BE2C (cell line): ENCODE data around the gene ERH.

ENCODE experiments used
- DNase-seq: peaks from one replicate; pipeline ENCODE4 v3.0.0-alpha.2; 2020
- H3K27me3 ChIP-seq: fragments of 250-450 bp; sonication (Bioruptor Pico); 2 replicates; pipeline ENCODE4 v1.5.1; 2020; ENCODE audit warnings: mild to moderate bottlenecking
- H3K36me3 ChIP-seq: fragments of 250-450 bp; sonication (Bioruptor Pico); 2 replicates; pipeline ENCODE4 v1.5.1; 2020; ENCODE audit warnings: mild to moderate bottlenecking
- H3K4me1 ChIP-seq: fragments of 250-450 bp; sonication (Bioruptor Pico); 2 replicates; pipeline ENCODE4 v1.5.1; 2020
- H3K4me3 ChIP-seq: 2 replicates; pipeline ENCODE4 v1.5.1; 2011; ENCODE audit warnings: low read depth, low read length
- H3K9me3 ChIP-seq: fragments of 250-450 bp; sonication (Bioruptor Pico); 2 replicates; pipeline ENCODE4 v1.5.1; 2020
- TF ChIP-seq, protein P1 (sequence below): IDR thresholded peaks from 2 replicates; pipeline ENCODE4 v1.5.1; 2012; ENCODE audit warnings: mild to moderate bottlenecking, low read depth, low read length

The ERH gene

DNA sequence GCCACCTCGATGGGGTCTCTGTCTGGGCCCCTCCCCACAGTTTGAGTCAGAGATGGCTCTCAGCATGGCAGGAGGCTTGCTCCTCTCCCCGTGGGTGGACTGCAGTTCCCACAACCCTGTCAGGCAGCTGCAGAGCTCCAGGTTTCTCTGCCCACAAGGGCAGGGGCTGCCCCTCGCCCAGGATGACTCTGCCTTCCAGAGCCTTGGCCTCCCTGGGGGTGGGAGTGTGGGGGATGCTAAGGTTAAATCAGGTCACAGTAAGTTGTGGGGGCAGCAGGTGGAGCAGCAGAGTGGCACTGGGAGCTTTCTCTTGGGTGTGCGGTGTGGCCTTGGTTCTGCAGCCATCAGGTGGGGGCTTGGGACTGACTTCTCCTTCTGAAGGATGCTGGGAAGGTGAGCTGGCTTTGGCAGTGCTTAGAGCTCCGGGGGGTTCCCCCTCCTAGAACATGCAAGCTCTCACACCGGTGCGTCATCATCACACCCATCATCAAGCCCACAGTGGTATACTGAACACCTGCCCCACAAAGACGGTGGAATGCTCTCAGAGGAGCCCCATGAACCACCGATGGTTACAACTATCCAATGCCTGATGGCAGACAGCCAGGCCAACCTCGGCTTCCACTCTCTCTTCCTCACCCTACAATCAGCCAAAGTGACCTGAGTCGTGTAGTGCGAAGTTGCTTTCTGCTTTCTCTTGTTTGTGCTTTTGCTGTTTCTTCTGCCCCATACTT lies 39.7 kb downstream of the ERH start:
- Histone ChIP-seq H3K27me3 (no peaks in the 10 kb centered on the region), H3K4me3 (no peak overlapping the region), H3K4me1 (peaks cover 5% of the 10 kb centered on the region; the same call in 1 of the 2 replicates), H3K36me3 (no peaks in the 10 kb centered on the region; the same call in 1 of the 2 replicates), H3K9me3 (no peaks in the 10 kb centered on the region)
- DNase-seq = no peak
- TF ChIP-seq, protein P1, sequence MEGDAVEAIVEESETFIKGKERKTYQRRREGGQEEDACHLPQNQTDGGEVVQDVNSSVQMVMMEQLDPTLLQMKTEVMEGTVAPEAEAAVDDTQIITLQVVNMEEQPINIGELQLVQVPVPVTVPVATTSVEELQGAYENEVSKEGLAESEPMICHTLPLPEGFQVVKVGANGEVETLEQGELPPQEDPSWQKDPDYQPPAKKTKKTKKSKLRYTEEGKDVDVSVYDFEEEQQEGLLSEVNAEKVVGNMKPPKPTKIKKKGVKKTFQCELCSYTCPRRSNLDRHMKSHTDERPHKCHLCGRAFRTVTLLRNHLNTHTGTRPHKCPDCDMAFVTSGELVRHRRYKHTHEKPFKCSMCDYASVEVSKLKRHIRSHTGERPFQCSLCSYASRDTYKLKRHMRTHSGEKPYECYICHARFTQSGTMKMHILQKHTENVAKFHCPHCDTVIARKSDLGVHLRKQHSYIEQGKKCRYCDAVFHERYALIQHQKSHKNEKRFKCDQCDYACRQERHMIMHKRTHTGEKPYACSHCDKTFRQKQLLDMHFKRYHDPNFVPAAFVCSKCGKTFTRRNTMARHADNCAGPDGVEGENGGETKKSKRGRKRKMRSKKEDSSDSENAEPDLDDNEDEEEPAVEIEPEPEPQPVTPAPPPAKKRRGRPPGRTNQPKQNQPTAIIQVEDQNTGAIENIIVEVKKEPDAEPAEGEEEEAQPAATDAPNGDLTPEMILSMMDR = no peak

DNA sequence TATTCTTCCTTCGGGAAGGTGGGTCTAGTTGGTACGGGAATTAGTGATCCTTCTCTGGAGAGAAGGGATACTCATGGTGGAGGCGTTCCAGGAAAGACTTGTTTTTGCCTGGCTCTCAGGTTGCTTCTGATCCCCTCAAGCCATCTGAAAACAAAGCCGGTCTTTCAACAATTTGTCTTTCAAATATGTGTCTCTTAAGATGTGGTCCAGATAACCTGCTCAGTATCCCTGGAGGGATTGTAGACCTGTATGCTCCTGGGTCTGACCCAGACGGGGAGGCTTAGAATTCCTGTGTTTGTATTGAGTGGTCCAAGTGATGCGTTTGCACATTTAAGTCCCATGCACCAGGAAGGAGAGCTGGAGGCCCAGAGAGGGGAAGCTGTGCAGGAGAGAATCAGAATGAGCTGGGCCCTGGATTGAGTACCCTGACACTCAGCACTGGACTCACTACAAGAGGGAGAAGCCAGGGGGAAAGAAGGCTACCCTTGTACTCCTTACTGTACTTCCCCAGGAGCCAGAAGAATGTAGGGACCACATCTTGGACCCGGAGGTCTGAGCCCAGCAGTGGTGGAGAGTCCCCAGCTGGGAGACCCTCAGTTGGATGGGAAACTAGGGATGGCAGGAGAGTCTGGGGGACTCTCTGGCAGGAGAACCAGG lies 40.4 kb downstream of the ERH start:
- Histone ChIP-seq H3K27me3 (no peaks in the 10 kb centered on the region), H3K4me3 (no peak overlapping the region), H3K9me3 (no peaks in the 10 kb centered on the region), H3K36me3 (no peaks in the 10 kb centered on the region; the same call in 1 of the 2 replicates), H3K4me1 (peaks cover 5% of the 10 kb centered on the region; the same call in 1 of the 2 replicates)
- DNase-seq = no peak
- TF ChIP-seq, protein P1 = no peak

DNA sequence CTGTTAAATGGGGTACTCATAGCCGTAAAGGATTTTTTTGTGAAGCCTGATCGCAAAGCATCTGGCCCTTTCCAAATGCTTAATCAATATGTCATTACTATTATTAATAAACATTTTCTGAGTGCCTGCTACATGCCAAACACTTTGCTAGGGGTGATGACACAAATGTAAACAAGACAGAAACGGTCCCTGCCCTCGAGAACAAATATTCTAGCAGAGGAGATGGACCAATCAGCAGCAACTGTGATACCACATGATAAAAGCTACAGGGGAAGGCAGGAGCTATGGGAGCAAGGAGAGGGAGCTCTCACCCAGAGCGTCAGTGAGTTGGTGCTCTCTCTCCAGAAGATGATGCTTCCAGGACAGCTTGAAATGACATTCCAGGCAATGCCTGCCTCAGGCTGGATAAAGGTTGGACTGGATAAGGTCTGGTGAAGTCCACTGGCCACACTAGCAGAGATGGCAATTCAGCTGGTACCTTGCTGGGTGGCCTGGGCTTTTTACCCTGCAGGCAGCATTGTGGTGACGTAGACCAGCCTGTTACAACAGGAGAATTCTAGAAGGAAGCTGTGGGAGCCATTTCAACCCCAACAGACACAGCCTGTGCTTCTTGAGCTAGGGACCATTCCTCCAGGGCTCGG lies 41.1 kb downstream of the ERH start:
- Histone ChIP-seq H3K36me3 (no peaks in the 10 kb centered on the region; the same call in 1 of the 2 replicates), H3K4me1 (peaks cover 5% of the 10 kb centered on the region; the same call in 1 of the 2 replicates), H3K4me3 (no peak overlapping the region), H3K27me3 (no peaks in the 10 kb centered on the region), H3K9me3 (no peaks in the 10 kb centered on the region)
- TF ChIP-seq, protein P1 = no peak
- no peak for DNase-seq

DNA sequence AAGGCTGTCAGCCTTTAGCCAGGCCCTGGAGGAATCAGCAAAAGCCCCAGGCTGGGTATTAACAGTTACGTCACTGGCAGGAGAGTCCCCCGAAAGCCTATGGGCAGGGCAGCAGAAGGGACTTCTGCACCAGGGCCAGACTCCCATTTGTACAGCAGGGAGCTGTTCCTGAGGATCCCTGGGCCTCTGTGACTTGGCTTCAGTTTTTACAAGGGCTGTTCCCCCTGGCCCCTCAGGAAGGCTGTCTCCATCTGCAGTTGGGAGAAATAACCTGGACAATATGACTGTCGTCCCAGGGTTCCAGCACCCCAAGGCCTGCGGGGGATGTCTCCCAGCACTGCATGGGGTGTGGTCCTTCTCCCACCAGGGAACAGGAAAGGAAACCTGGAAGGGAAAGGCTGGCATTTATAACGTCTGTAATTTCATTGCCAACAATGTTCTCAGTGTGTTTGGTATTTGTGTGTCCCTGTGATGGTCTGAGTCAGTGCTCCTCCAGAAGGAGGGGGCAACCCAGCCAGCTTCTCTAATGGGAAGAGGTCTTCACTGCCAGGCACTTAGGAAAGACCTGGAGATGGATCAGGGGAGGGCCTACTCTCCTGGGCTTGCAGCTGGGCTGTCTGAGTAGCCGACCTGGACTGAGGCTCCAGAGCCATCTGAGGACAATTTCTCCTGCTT lies 42.4 kb downstream of the ERH start:
- no peak overlapping the region for H3K4me3 ChIP-seq
- H3K27me3 ChIP-seq = no peaks in the 10 kb centered on the region
- H3K4me1 ChIP-seq = peaks cover 2% of the 10 kb centered on the region; the same call in 1 of the 2 replicates
- no peaks in the 10 kb centered on the region for H3K9me3 ChIP-seq
- no peak for DNase-seq
- H3K36me3 ChIP-seq = no peaks in the 10 kb centered on the region
- TF ChIP-seq, protein P1 = no peak

DNA sequence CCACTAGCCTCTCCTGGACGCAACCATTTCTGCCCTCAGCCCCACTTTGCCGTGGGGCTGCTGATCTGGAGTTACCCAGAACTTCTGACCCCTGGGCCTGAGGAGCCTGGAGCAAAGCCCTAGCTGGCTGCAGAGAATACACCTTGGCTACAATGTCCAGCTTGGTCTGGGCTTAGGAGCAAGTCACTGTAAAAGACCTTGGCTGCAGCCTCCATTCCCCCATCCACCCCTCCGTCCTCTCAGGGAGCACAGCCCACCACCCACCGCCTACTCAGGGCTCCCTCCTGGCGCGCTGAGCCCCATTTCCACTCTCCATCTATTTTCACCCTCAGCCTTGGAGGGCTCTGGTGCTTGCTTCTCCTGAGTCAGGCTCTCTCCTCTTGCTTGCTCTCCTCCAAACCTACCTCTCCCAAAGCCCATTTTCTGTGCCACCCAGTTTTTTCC lies 42.9 kb downstream of the ERH start:
- Histone ChIP-seq H3K4me3 (no peak overlapping the region), H3K4me1 (no peaks in the 10 kb centered on the region), H3K27me3 (no peaks in the 10 kb centered on the region), H3K9me3 (no peaks in the 10 kb centered on the region), H3K36me3 (no peaks in the 10 kb centered on the region)
- TF ChIP-seq, protein P1 = no peak
- DNase-seq = no peak
